Panc1 (cell line): ENCODE measurements around the gene NR2C2. TPM values are rescaled to one million over a fixed set of nuclear protein-coding genes. Genes with fewer than 3 reads are reported as not detected.

Source experiments
- ATAC-seq: fragments of 200-7000 bp; cut with Tn5 transposase; 2 replicates; pipeline ENCODE4 v1.9.1; 2020; ENCODE audit warnings: mild to moderate bottlenecking, moderate library complexity
- BruUV-seq: library from RNA; stranded (reverse); fragments of 400-500 nt; replicated peaks from 2 replicates; lab custom pipeline; 2021; lab: Mats Ljungman, UMichigan
- CTCF ChIA-PET: fragments of 300-600 bp; sonication (Branson Sonifier 250); formaldehyde crosslinking; loops from one replicate; lab custom pipeline; 2022; ENCODE audit warnings: antibody characterized with exemption; lab: Charles Lee
- POLR2A ChIA-PET: fragments of 300-600 bp; sonication (Branson Sonifier 250); formaldehyde crosslinking; loops from one replicate; lab custom pipeline; 2022; ENCODE audit warnings: antibody characterized with exemption; lab: Charles Lee
- DNase-seq: peaks from one replicate; pipeline ENCODE4 v3.0.0-alpha.2; 2010; ENCODE audit warnings: low read depth, low spot score
- H3K27ac ChIP-seq: 2 replicates; pipeline ENCODE4 v1.5.1; 2011; ENCODE audit warnings: mild to moderate bottlenecking, low read length, inconsistent platforms
- H3K27me3 ChIP-seq: fragments of 200-500 bp; sonication (Bioruptor generic); 2 replicates; pipeline ENCODE4 v1.6.0; 2014; ENCODE audit warnings: low read length, inconsistent platforms; ENCODE audit not compliant: control insufficient read depth, insufficient read depth
- H3K36me3 ChIP-seq: fragments of 200-500 bp; sonication (Bioruptor generic); 2 replicates; pipeline ENCODE4 v1.5.1; 2014; ENCODE audit warnings: inconsistent platforms, mild to moderate bottlenecking, low read length, moderate library complexity; ENCODE audit not compliant: control insufficient read depth, insufficient read depth
- H3K4me1 ChIP-seq: 2 replicates; pipeline ENCODE4 v1.5.1; 2011; ENCODE audit warnings: inconsistent platforms, mild to moderate bottlenecking, low read length, moderate library complexity; ENCODE audit not compliant: control insufficient read depth, insufficient read depth
- H3K4me3 ChIP-seq, 2 experiments: 2 replicates each; pipeline ENCODE4 v1.5.1; 2011 to 2012; ENCODE audit warnings: low read depth in 2 of 2, low read length in 2 of 2, mild to moderate bottlenecking in 2 of 2, inconsistent platforms in 1 of 2, moderate library complexity in 1 of 2
- H3K9me3 ChIP-seq: fragments of 200-500 bp; sonication (Bioruptor generic); 2 replicates; pipeline ENCODE4 v1.5.1; 2014; ENCODE audit warnings: low read depth, mild to moderate bottlenecking, inconsistent platforms, low read length, moderate library complexity; ENCODE audit not compliant: control insufficient read depth, insufficient read depth
- CTCF ChIP-seq: fragments of 450-650 bp; IDR thresholded peaks from 2 replicates; pipeline ENCODE4 v1.5.1; 2017; ENCODE audit warnings: mild to moderate bottlenecking
- POLR2AphosphoS5 ChIP-seq: IDR thresholded peaks from 2 replicates; pipeline ENCODE4 v1.6.1; 2012; ENCODE audit warnings: mild to moderate bottlenecking, low read depth, low read length, moderate library complexity
- SIN3A ChIP-seq: IDR thresholded peaks from 2 replicates; pipeline ENCODE4 v1.6.1; 2012; ENCODE audit warnings: low read depth, mild to moderate bottlenecking, low read length, moderate library complexity, borderline replicate concordance; ENCODE audit not compliant: insufficient read depth
- TCF7L2 ChIP-seq: IDR thresholded peaks from 2 replicates; pipeline ENCODE4 v1.6.1; 2011; ENCODE audit warnings: mild to moderate bottlenecking, low read depth, low read length, inconsistent platforms
- in situ Hi-C: cut with HindIII; loops from 2 replicates; pipeline ENCODE4 v1.10.0; 2016; ENCODE audit warnings: low sequenced_read_pairs, low pct_unique_long_range_greater_than_20kb
- intact Hi-C: fragments of 100-400 bp; cut with micrococcal nuclease; formaldehyde crosslinking; loops from one replicate; pipeline ENCODE4 v1.10.0; 2022; ENCODE audit not compliant: unreplicated experiment
- total RNA-seq: library from RNA; stranded (reverse); gene quantifications from one replicate; pipeline ENCODE4 v1.2.1, GENCODE V29; 2021; ENCODE audit not compliant: unreplicated experiment
- TF ChIP-seq, protein P1 (sequence below), 2 experiments: IDR thresholded peaks; 2 replicates each; pipeline ENCODE4 v1.6.1; 2011 to 2012; ENCODE audit warnings: low read depth in 2 of 2, control low read depth in 1 of 2, low read length in 1 of 2, mild to moderate bottlenecking in 1 of 2, moderate library complexity in 1 of 2; ENCODE audit not compliant: insufficient read depth in 1 of 2

The NR2C2 gene
- total RNA-seq, 1 experiment from 2014 or later = 30.6 TPM

GRCh38 chr3:14946739-14947099 lies 664 bp upstream of the NR2C2 start:
- POLR2A ChIA-PET = no interaction called here

DNA sequence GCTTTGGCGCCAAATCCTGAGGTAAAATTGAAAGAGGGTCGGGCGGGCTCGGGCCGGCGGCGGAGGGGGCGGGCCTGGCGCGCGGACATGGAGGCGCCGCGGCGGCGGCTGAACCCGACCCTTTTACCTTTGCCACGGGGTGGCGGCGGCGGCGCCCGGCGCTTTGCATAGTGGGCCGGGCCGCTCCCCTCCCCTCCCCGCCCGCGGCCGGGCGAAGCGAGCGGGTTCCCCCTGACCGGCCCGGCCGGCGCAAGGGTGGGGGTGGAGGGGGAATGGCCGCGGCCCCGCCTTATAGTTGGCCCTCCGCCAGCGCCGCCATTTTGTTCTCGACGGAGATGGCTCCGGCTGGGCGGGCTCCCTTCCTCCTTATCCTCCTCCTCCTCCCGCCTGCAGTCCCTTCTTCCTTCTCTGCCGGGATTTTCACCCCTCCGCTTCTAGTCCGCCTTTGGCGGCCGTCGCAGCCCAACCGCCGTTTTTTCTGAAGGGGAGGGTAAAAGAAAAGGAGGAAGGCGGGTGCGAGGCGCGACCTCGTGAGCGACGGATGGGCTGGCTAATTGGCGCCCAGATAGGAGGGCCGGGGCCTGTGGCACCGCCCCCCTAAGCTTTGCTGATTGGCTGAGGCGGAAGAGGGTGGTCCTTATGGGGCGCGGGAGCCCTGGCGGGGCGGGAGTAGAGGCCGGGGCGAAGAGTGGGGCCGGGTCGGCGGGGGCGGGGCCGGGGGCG lies 664 bp downstream of the NR2C2 start:
- Histone ChIP-seq H3K27ac (peak overlapping the region; percentile 93), H3K27me3 (no peaks in the 10 kb centered on the region), H3K4me1 (peaks cover 16% of the 10 kb centered on the region), H3K9me3 (no peaks in the 10 kb centered on the region), H3K36me3 (peaks cover 5% of the 10 kb centered on the region; the same call in 1 of the 2 replicates), H3K4me3 (peak overlapping the region; percentile 84 to 89)
- TF ChIP-seq TCF7L2 (no peak), SIN3A (peak; percentile 21; the same call in 1 of the 2 replicates), POLR2AphosphoS5 (no peak; the same call in 1 of the 2 replicates), CTCF (no peak)
- TF ChIP-seq, protein P1, sequence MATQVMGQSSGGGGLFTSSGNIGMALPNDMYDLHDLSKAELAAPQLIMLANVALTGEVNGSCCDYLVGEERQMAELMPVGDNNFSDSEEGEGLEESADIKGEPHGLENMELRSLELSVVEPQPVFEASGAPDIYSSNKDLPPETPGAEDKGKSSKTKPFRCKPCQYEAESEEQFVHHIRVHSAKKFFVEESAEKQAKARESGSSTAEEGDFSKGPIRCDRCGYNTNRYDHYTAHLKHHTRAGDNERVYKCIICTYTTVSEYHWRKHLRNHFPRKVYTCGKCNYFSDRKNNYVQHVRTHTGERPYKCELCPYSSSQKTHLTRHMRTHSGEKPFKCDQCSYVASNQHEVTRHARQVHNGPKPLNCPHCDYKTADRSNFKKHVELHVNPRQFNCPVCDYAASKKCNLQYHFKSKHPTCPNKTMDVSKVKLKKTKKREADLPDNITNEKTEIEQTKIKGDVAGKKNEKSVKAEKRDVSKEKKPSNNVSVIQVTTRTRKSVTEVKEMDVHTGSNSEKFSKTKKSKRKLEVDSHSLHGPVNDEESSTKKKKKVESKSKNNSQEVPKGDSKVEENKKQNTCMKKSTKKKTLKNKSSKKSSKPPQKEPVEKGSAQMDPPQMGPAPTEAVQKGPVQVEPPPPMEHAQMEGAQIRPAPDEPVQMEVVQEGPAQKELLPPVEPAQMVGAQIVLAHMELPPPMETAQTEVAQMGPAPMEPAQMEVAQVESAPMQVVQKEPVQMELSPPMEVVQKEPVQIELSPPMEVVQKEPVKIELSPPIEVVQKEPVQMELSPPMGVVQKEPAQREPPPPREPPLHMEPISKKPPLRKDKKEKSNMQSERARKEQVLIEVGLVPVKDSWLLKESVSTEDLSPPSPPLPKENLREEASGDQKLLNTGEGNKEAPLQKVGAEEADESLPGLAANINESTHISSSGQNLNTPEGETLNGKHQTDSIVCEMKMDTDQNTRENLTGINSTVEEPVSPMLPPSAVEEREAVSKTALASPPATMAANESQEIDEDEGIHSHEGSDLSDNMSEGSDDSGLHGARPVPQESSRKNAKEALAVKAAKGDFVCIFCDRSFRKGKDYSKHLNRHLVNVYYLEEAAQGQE (IDR thresholded peaks at IDR 0.05; ENCODE audit: insufficient read depth in 1 of 2, low read depth in 2 of 2, low read length in 1 of 2) = no peak
- peak; percentile 97 for ATAC-seq
- ChIA-PET CTCF (interaction anchor here (0.7 kb wide), 1 partner anchor 120 kb away, joined by 6 read pairs; no protein-coding TSS in a partner anchor), POLR2A (interaction anchor here (0.7 to 0.8 kb wide), 3 partner anchors 361 to 1081 kb away, joined by 3 to 9 read pairs (median 3); no protein-coding TSS in a partner anchor)
- in situ Hi-C loops = no loop called here
- peak; percentile 58 for DNase-seq
- no TSS peak for BruUV-seq
- intact Hi-C loops = no loop called here

More at GRCh38 chr3:14946739-14947099, 664 bp upstream of the NR2C2 start:
- TF ChIP-seq POLR2AphosphoS5 = no peak
- TF ChIP-seq, protein P1 (IDR thresholded peaks at IDR 0.05; ENCODE audit: insufficient read depth in 1 of 2, low read depth in 2 of 2, low read length in 1 of 2) = no peak
- no peak for TF ChIP-seq SIN3A
- no peak for TF ChIP-seq CTCF
- TF ChIP-seq TCF7L2 = no peak
- no peaks in the 10 kb centered on the region for H3K27me3 ChIP-seq
- peaks cover 5% of the 10 kb centered on the region; the same call in 1 of the 2 replicates for H3K36me3 ChIP-seq
- intact Hi-C loops (no loop called here), in situ Hi-C loops (no loop called here)
- BruUV-seq = no TSS peak
- CTCF ChIA-PET = no interaction called here
- H3K4me1 ChIP-seq = peaks cover 16% of the 10 kb centered on the region
- no peaks in the 10 kb centered on the region for H3K9me3 ChIP-seq
- DNase-seq (no peak), ATAC-seq (no peak)
- peak overlapping the region; percentile 88 for H3K27ac ChIP-seq
- peak overlapping the region; percentile 80 to 89 for H3K4me3 ChIP-seq
